ENCODE results near the gene CD2BP2.
A peak's percentile ranks its signal among the peaks of the same experiment; 100 is the strongest.

CD2BP2 gene

GRCh38 chr16:30379158-30379783 lies 24.2 kb upstream of the CD2BP2 start:
- DNase-seq (ENCODE audit: extremely low read depth in 1 of 2, low read depth in 1 of 2): no peak

GRCh38 chr16:30378236-30379157 lies 23.4 kb upstream of the CD2BP2 start:
- DNase-seq (ENCODE audit: extremely low read depth in 1 of 2, low read depth in 1 of 2): peak; percentile 98 to 100

DNA sequence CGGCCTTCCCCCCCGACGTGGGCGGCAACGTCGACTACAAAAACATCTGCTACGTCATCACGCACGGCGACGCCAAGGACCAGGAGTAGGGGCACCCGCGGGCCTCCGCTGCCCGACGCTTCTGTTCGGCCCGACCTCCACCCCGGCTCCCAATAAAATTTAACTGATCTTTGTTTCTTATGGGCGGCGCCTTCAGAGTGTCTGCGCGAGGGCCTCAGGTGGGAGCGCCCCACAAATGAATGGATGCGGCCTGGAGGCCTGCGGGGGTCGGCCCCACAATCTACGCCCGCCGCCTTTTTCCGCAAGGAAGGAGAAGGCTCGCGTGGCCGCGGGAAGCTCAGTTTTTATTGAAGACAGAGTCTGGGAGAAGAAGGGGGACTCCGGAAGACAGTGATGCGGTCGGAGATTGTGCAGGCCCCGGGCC lies 22.7 kb upstream of the CD2BP2 start:
- DNase-seq (ENCODE audit: extremely low read depth in 1 of 2, low read depth in 1 of 2): peak; percentile 57 to 80

DNA sequence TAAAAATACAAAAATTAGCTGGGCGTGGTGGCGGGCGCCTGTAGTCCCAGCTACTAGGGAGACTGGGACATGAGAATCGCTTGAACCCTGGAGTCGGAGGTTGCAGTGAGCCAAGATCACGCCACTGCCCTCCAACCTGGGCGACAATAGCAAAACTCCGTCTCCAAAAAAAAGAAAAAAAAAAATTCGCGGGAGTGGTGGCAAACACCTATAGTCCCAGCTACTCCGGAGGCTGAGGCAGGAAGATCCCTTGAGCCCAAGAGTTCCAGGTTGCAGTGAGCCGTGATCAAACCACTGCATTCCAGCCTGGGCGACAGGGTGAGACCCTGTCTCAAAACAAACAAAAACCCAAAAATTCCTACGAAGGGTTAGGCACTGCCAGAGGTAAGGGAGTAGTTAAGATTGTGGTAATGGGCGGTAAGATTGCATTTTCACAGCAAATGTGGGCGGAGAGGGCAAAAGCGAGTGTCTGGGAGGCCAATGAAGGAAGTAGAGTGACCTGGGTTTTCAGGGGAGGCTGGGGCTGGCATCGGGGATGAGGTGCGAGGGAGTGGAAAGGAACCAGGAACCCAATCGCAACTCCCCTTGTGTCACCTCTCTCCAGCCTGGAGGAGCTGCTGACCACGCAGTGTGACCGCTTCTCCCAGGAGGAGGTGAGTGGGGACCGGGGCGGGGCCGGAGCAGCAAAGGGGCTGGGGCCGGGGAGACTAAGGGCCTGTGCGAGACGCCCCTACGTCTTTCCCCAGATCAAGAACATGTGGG lies 22.1 kb upstream of the CD2BP2 start:
- no peak for DNase-seq (ENCODE audit: extremely low read depth in 1 of 2, low read depth in 1 of 2)

DNA sequence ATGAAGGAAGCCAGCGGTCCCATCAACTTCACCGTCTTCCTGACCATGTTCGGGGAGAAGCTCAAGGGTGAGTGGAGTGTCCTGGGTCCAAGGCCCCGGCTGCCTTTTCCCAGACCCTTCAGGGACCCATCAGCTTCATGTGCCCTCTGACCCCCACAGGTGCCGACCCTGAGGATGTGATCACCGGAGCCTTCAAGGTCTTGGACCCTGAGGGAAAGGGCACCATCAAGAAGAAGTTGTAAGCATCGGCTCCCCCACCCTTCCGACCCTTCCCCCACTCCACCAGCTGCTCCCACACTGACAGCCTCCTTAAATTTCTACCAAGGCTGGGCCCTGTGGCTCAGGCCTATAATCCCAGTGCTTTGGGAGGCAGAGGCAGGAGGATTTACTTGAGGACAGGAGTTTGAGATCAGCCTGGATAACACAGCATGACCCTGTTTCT lies 21.4 kb upstream of the CD2BP2 start:
- no peak for DNase-seq (ENCODE audit: extremely low read depth in 1 of 2, low read depth in 1 of 2)

DNA sequence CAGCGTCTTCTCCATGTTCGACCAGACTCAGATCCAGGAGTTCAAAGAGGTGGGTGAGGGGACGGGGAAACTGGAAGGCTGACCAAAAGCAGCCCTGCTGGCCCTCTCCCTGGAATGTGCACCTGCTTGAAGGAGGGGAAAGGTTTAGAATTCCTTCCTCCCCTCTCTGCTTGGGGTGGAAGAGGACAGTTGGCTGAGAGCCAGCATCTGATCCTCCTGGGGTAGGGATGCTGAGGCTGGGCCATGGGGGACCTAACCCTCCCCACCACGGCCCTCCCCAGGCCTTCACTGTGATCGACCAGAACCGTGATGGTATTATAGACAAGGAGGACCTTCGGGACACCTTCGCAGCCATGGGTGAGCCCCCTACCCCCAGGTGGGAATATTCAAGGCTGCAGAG lies 20.8 kb upstream of the CD2BP2 start:
- no peak for DNase-seq (ENCODE audit: extremely low read depth in 1 of 2, low read depth in 1 of 2)

- DNase-seq (ENCODE audit: extremely low read depth in 1 of 2, low read depth in 1 of 2): no peak
Observed at GRCh38 chr16:30374538-30374937, 19.4 kb upstream of the CD2BP2 start, which contains the start of gene MYL11. Gene MYL11, plus strand, starts transcription at chr16:30374802. Its CDS starts 56 bp downstream, at chr16:30374858.

- no peak for DNase-seq (ENCODE audit: extremely low read depth in 1 of 2, low read depth in 1 of 2)
Observed at GRCh38 chr16:30372725-30373124, 17.6 kb upstream of the CD2BP2 start.

DNA sequence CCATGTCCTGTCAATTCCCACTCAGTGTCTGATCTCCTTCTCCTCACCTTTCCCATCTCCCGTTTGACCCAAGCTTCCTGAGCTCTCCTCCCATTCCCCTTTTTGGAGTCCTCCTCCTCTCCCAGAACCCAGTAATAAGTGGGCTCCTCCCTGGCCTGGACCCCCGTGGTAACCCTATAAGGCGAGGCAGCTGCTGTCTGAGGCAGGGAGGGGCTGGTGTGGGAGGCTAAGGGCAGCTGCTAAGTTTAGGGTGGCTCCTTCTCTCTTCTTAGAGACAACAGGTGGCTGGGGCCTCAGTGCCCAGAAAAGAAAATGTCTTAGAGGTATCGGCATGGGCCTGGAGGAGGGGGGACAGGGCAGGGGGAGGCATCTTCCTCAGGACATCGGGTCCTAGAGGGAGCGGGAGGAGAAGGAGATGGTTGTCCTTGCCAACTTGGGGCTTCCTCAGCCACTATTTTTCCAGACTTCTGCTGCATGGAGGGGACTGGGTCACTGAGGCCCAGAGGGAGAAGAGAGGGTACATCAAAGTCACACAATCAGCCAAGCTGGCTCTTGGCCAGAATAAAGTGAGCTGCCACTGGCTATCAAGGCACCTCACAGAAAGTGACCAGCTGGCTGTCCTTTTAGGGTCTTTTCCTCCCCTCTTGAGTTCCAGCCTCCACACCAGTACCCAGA lies 17.1 kb upstream of the CD2BP2 start:
- no peak for DNase-seq (ENCODE audit: extremely low read depth in 1 of 2, low read depth in 1 of 2)

DNA sequence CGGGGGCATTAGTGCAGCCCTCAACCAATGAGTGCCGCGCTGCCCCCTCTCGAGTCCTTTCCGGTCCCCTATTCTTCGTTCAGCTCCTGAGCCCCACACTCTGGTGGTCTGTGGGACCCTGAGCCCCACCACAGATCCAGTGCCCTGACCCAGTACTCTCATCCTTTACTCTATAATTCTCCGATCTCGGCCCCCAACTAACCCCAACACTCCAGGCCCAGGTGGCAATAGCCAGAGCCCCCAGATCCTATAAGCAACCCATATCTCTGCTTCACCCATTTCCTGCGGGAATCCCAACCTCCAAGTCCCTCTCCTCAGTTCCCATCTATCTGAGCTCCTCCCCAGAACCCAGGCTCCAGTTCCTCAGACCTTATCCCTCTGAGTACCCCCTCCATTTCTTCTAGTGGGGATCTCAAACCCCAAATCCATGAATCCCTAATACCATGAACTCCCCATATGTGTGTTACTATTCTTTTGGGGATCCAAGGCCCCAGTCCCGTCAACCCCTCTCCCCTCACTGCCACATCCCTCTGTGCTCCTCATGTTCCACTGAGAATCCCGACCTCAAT lies 16.2 kb upstream of the CD2BP2 start:
- DNase-seq (ENCODE audit: extremely low read depth in 1 of 2, low read depth in 1 of 2): no peak

- DNase-seq (ENCODE audit: extremely low read depth in 1 of 2, low read depth in 1 of 2): peak; percentile 94 to 99
Observed at GRCh38 chr16:30370456-30371247, 15.5 kb upstream of the CD2BP2 start, which contains the start of gene TBC1D10B. Gene TBC1D10B, minus strand, starts transcription at chr16:30370494. Its CDS starts 311 bp downstream, at chr16:30370183.

- no peak for DNase-seq (ENCODE audit: extremely low read depth in 1 of 2, low read depth in 1 of 2)
Observed at GRCh38 chr16:30369938-30370455, 14.9 kb upstream of the CD2BP2 start.

GRCh38 chr16:30369091-30369937 lies 14.2 kb upstream of the CD2BP2 start:
- DNase-seq (ENCODE audit: extremely low read depth in 1 of 2, low read depth in 1 of 2): no peak

DNA sequence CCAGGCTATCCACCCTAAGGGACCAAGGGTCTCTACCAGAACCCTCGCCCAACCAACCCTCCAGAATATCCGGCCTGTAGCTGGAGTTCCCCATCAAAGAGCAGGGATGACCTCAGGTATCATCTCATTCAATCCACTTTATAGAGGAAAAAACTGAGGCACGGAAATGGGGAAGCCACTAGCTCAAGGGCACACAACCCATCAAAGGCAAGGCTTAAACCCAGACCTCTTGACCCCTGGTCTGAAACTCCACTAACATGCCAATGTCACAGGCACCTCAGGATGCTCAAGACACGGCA lies 13.6 kb upstream of the CD2BP2 start:
- no peak for DNase-seq (ENCODE audit: extremely low read depth in 1 of 2, low read depth in 1 of 2)

DNA sequence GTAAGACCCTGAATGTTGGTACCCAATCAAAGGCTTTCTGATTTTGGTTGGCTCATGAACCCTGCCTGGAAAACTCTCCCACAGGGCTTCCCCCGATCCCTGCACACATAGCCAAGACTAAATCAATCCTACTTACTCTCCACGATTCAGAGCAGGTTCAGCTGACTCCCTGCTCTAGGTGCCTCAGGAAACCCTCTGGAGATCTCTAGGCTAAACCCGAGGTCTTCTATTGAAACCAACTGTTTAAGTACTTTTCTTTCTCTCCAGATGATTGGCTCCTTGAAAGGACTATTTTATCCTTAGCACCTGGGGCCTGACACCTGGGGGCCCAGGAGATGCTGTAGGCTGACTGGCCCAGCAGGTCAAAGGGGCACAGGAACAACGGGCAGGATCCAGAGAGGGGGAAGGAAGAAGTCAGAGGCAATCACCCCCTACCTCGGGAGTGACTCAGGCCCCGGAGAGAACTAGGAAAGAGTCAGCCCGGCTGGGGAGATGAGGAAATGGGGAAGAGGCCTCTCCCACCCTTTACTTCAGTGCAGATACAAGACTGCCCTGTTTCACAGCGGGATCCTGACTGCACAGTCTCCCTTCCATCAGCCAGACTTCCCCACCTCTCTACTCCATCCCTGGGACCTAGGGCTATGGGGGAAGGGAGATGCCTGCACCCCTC lies 13.1 kb upstream of the CD2BP2 start:
- no peak for DNase-seq (ENCODE audit: extremely low read depth in 1 of 2, low read depth in 1 of 2)

DNA sequence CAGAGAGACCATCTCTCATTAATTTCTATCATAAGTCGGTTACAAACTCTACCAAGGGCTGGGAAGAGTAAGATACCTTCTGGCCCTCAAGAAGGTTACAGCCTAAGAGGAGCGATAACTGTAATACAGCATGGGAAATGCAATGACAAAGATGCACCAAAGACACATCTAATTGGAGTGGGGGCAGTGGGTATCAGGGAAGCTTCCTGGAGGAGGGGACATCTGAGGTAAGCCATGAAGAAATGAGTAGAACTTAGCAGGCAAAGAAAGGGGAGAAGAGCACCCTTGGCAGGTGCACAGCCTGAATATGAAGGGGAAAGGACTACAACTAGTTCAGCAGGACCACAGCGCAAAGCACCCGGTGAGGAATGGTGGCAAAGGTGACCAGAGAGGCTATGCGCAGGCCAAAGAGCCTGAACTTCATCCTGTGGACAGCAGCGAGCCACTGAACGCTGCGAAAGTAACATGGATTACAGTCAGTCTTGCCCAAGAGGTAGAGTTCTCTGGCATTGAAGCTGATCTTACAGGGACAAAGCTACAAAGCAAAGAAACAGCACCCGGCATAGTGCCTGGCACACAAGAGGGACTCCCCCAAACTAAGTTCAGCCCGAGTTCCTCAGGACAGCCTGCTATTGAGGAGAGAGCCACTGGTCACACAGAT lies 12.4 kb upstream of the CD2BP2 start:
- no peak for DNase-seq (ENCODE audit: extremely low read depth in 1 of 2, low read depth in 1 of 2)

DNA sequence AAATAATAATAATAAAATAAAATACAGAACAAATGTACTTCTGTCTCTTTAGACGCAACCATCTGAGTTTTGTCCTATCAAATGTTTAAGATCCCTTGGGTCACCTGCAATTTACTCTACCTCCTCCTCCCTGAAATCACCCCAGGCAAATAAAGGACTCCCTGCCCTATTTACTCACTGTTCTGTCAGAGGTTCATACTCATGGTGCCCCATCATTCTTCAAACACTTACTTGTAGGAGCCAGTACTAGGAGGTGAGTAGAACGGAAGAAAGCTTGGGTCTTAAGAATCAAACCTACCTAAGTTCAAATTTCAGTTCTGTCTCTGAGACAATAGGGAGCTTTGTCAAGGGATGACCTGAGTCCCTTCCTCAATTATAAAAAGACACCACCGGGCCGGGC lies 11.4 kb upstream of the CD2BP2 start:
- DNase-seq (ENCODE audit: extremely low read depth in 1 of 2, low read depth in 1 of 2): no peak

GRCh38 chr16:30365200-30365599 lies 10.1 kb upstream of the CD2BP2 start:
- no peak for DNase-seq (ENCODE audit: extremely low read depth in 1 of 2, low read depth in 1 of 2)
